Measurements from ENCODE around the gene HIF3A. TPM values are rescaled to one million over a fixed set of nuclear protein-coding genes. Genes with fewer than 3 reads are reported as not detected.

HIF3A gene
- total RNA-seq, 1 experiment from 2014 or later: 3.0 TPM

GRCh38 chr19:46350029-46350757 is 53.4 kb downstream of the HIF3A start:
- no peak for TF ChIP-seq EZH2 (IDR thresholded peaks at IDR 0.05; ENCODE audit: borderline replicate concordance, low read depth, low read length, poor library complexity, severe bottlenecking)
- TF ChIP-seq CTCF (conservative IDR thresholded peaks at IDR 0.05; ENCODE audit: low read depth, low read length): no peak
- no peak for DNase-seq (ENCODE audit: low spot score)
- peak overlapping the region; percentile 65 for H3K27ac ChIP-seq (ENCODE audit: low read depth, low read length, poor library complexity, severe bottlenecking)
- CTCF ChIA-PET: no interaction called here
- no peaks in the 10 kb centered on the region for H3K27me3 ChIP-seq (replicated peaks; ENCODE audit: insufficient read depth, low read depth, low read length, poor library complexity)
- BruUV-seq (replicated peaks): no TSS peak
- H3K4me1 ChIP-seq (ENCODE audit: insufficient read depth, low read length, poor library complexity, severe bottlenecking): peaks cover 20% of the 10 kb centered on the region
- H3K36me3 ChIP-seq (ENCODE audit: insufficient read depth, low read length, poor library complexity, severe bottlenecking): peaks cover 18% of the 10 kb centered on the region
- POLR2A ChIA-PET (ENCODE audit: low non-redundant PET): interaction anchor here (0.6 kb wide), 1 partner anchor 81 kb away, joined by 3 read pairs; no protein-coding TSS in a partner anchor
- intact Hi-C loops (cut with micrococcal nuclease; ENCODE audit: unreplicated experiment): no loop called here
- no peaks in the 10 kb centered on the region for H3K9me3 ChIP-seq (ENCODE audit: low read depth, low read length, poor library complexity, severe bottlenecking)
- no peak overlapping the region for H3K4me3 ChIP-seq (ENCODE audit: low read depth, low read length, poor library complexity, severe bottlenecking)

- BruUV-seq (replicated peaks): no TSS peak
- Histone ChIP-seq H3K9me3 (ENCODE audit: low read depth, low read length, poor library complexity, severe bottlenecking) (no peaks in the 10 kb centered on the region), H3K36me3 (ENCODE audit: insufficient read depth, low read length, poor library complexity, severe bottlenecking) (peaks cover 24% of the 10 kb centered on the region), H3K27ac (ENCODE audit: low read depth, low read length, poor library complexity, severe bottlenecking) (peak overlapping the region; percentile 65), H3K4me1 (ENCODE audit: insufficient read depth, low read length, poor library complexity, severe bottlenecking) (peaks cover 20% of the 10 kb centered on the region), H3K4me3 (ENCODE audit: low read depth, low read length, poor library complexity, severe bottlenecking) (no peak overlapping the region), H3K27me3 (replicated peaks; ENCODE audit: insufficient read depth, low read depth, low read length, poor library complexity) (no peaks in the 10 kb centered on the region)
- DNase-seq (ENCODE audit: low spot score): no peak
- POLR2A ChIA-PET (ENCODE audit: low non-redundant PET): interaction anchor here (0.6 kb wide), 2 partner anchors 82 to 397 kb away, joined by 3 read pairs; no protein-coding TSS in a partner anchor
- TF ChIP-seq EZH2 (IDR thresholded peaks at IDR 0.05; ENCODE audit: borderline replicate concordance, low read depth, low read length, poor library complexity, severe bottlenecking) (no peak), CTCF (conservative IDR thresholded peaks at IDR 0.05; ENCODE audit: low read depth, low read length) (no peak)
- intact Hi-C loops (cut with micrococcal nuclease; ENCODE audit: unreplicated experiment): no loop called here
- CTCF ChIA-PET: no interaction called here
Observed at GRCh38 chr19:46350758-46351159, 53.9 kb downstream of the HIF3A start.

GRCh38 chr19:46351241-46352041 is 54.6 kb downstream of the HIF3A start:
- intact Hi-C loops (cut with micrococcal nuclease; ENCODE audit: unreplicated experiment): no loop called here
- ChIA-PET POLR2A (ENCODE audit: low non-redundant PET) (interaction anchor here (0.6 kb wide), 1 partner anchor 396 kb away, joined by 3 read pairs; no protein-coding TSS in a partner anchor), CTCF (no interaction called here)
- no peak for TF ChIP-seq EZH2 (IDR thresholded peaks at IDR 0.05; ENCODE audit: borderline replicate concordance, low read depth, low read length, poor library complexity, severe bottlenecking)
- TF ChIP-seq CTCF (conservative IDR thresholded peaks at IDR 0.05; ENCODE audit: low read depth, low read length): no peak
- DNase-seq (ENCODE audit: low spot score): peak; percentile 38
- H3K36me3 ChIP-seq (ENCODE audit: insufficient read depth, low read length, poor library complexity, severe bottlenecking): peaks cover 29% of the 10 kb centered on the region
- H3K27ac ChIP-seq (ENCODE audit: low read depth, low read length, poor library complexity, severe bottlenecking): peak overlapping the region; percentile 65
- H3K27me3 ChIP-seq (replicated peaks; ENCODE audit: insufficient read depth, low read depth, low read length, poor library complexity): no peaks in the 10 kb centered on the region
- H3K4me1 ChIP-seq (ENCODE audit: insufficient read depth, low read length, poor library complexity, severe bottlenecking): peaks cover 20% of the 10 kb centered on the region
- BruUV-seq (replicated peaks): no TSS peak
- H3K4me3 ChIP-seq (ENCODE audit: low read depth, low read length, poor library complexity, severe bottlenecking): no peak overlapping the region
- no peaks in the 10 kb centered on the region for H3K9me3 ChIP-seq (ENCODE audit: low read depth, low read length, poor library complexity, severe bottlenecking)
